Peyer's patch (tissue), 4 donors: ENCODE measurements around the gene SH3RF3.

Experiments used
- CTCF ChIP-seq, 6 experiments: fragments of 450-650 bp in 4 of 6; fragments of 200-600 bp in 2 of 6; sonication (generic) in 1 of 6; IDR thresholded peaks; one replicate each; pipeline ENCODE4 v1.5.1; 2017 to 2019; ENCODE audit warnings: antibody characterized with exemption in 6 of 6, mild to moderate bottlenecking in 3 of 6, moderate library complexity in 1 of 6
- POLR2A ChIP-seq, 2 donors: fragments of 450-650 bp; IDR thresholded peaks; one replicate each; pipeline ENCODE4 v1.5.1; 2017; ENCODE audit warnings: antibody characterized with exemption in 2 of 2, mild to moderate bottlenecking in 2 of 2, moderate library complexity in 2 of 2

DNA sequence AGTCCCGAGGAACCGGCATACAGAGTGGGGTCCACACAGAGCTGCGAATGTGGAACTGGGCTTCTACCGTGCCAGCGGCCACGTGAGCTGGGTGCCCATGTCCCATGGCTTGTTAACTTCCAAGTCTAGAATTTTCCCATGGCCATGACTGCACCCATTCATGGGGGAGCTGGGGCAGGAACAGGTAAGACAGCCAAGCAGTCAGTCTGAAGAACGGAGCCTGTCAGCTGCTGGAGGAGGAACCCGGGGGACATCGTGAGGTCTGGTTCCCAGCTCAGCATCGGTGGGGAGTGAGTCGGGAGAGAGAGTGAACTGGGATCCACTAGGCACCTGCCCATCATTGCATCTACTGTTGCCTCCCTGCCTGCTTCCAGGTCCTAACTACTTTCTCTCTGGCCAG lies 86.9 kb downstream of the SH3RF3 start:
- TF ChIP-seq CTCF (IDR thresholded peaks at IDR 0.05) (no peak), POLR2A (IDR thresholded peaks at IDR 0.05) (no peak)
